Amniotic epithelial cell (primary cell): Measurements from ENCODE around the gene ZNF516.
"Not testable (repeated sequence)": the region's sequence is repeated elsewhere in the genome, so short reads cannot be mapped to it uniquely, and the experiment has no call there.

ENCODE experiments used
- DNase-seq: peaks from one replicate; pipeline ENCODE4 v3.0.0-alpha.2; 2010; ENCODE audit warnings: low read depth

ZNF516 gene

GRCh38 chr18:76495006-76495370 lies at the start of gene ZNF516:
TSS of gene ZNF516 (minus strand) at chr18:76495242. CDS start at chr18:76443054, 52,188 bp downstream.
- DNase-seq, result peak; percentile 43

GRCh38 chr18:76538846-76539245 lies 43.8 kb upstream of the ZNF516 start:
- DNase-seq, result no peak

- no peak for DNase-seq
These were observed 42.6 kb upstream of the ZNF516 start for GRCh38 chr18:76537621-76538020.

- DNase-seq, result not testable (repeated sequence)
These were observed 41.6 kb upstream of the ZNF516 start for GRCh38 chr18:76536593-76536992.

- no peak for DNase-seq
These were observed 37.8 kb upstream of the ZNF516 start for GRCh38 chr18:76532875-76533274.

GRCh38 chr18:76530846-76531245 lies 35.8 kb upstream of the ZNF516 start:
- no peak for DNase-seq

- no peak for DNase-seq
These were observed 35.3 kb upstream of the ZNF516 start for GRCh38 chr18:76530391-76530790.

- DNase-seq, result no peak
These were observed 34.4 kb upstream of the ZNF516 start for GRCh38 chr18:76529433-76529811.

- peak; percentile 53 for DNase-seq
These were observed 33.7 kb upstream of the ZNF516 start for GRCh38 chr18:76528477-76529432.

GRCh38 chr18:76525911-76526310 lies 30.9 kb upstream of the ZNF516 start:
- DNase-seq, result no peak

- DNase-seq, result peak; percentile 64
These were observed 30.1 kb upstream of the ZNF516 start for GRCh38 chr18:76524900-76525698.

GRCh38 chr18:76524477-76524876 lies 29.4 kb upstream of the ZNF516 start:
- DNase-seq, result no peak

- DNase-seq, result no peak
These were observed 27.5 kb upstream of the ZNF516 start for GRCh38 chr18:76522551-76522950.

- DNase-seq, result no peak
These were observed 27.1 kb upstream of the ZNF516 start for GRCh38 chr18:76522122-76522503.

GRCh38 chr18:76521417-76522121 lies 26.5 kb upstream of the ZNF516 start:
- DNase-seq, result no peak

- peak; percentile 12 for DNase-seq
These were observed 24.0 kb upstream of the ZNF516 start for GRCh38 chr18:76518860-76519538.

- DNase-seq, result peak; percentile 36
These were observed 23.2 kb upstream of the ZNF516 start for GRCh38 chr18:76518123-76518859.

- no peak for DNase-seq
These were observed 20.5 kb upstream of the ZNF516 start for GRCh38 chr18:76515576-76515975.

- DNase-seq, result no peak
These were observed 19.5 kb upstream of the ZNF516 start for GRCh38 chr18:76514573-76514972.

GRCh38 chr18:76507830-76508385 lies 12.9 kb upstream of the ZNF516 start:
- DNase-seq, result no peak
